Measurements from ENCODE around the gene GAS5. TPM values are rescaled to one million over a fixed set of nuclear protein-coding genes. Genes with fewer than 3 reads are reported as not detected.
A peak's percentile ranks its signal among the peaks of the same experiment; 100 is the strongest.

Gene GAS5
- total and polyA plus RNA-seq, 9 of the 15 experiments (the other 6 are each of a cell fraction or from before 2014, with no cell fraction given), result 565 to 1,860 (median 1,006) TPM

DNA sequence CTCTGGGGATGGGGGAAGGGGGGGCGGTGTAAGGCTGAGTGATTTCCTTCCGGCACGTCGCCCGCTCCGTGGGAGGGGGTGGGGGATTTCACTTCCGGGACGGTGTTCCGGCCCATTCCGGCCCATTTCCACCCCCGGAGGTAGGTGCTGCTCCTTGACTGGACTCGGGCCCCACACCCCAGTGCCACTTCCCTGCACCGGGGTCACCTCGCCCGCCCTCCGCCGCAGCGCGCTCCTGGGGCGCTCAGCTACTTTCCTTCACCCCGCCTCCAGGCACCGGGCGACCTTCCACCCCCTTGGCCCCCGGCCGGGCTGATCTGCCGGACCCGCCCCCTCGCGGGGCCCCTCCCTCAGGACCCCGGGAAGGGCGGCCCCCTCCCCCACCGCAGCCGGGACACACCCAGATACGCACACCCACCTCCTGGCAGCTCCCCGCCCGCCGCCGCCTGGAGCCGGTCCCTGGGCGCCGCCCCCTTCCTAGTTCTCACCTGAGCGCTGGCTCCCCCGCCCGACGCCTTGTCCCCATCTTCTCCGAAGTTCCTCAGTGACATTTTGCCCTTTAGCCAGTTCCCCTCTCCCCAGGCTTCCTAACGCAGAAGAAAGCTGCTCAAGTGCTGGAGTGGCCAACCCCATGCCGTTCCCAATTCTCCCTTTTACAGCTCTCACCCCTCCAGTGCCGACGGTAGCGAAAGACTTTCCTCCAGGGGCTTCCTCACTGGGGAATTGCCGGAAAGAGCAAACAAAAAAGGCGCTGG lies 654 bp upstream of the GAS5 start, which contains the start of gene ZBTB37 (continued):
- TF ChIP-seq, protein P1, sequence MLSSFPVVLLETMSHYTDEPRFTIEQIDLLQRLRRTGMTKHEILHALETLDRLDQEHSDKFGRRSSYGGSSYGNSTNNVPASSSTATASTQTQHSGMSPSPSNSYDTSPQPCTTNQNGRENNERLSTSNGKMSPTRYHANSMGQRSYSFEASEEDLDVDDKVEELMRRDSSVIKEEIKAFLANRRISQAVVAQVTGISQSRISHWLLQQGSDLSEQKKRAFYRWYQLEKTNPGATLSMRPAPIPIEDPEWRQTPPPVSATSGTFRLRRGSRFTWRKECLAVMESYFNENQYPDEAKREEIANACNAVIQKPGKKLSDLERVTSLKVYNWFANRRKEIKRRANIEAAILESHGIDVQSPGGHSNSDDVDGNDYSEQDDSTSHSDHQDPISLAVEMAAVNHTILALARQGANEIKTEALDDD (IDR thresholded peaks at IDR 0.05), result no peak; the same call in 1 of the 2 replicates
- TF ChIP-seq KDM4B (IDR thresholded peaks at IDR 0.05; ENCODE audit: borderline replicate concordance in 2 of 2, low read depth in 1 of 2), result peak in 1 of 2 experiments; percentile 98; a peak in 2 of 4 replicates
- TF ChIP-seq, protein P2, sequence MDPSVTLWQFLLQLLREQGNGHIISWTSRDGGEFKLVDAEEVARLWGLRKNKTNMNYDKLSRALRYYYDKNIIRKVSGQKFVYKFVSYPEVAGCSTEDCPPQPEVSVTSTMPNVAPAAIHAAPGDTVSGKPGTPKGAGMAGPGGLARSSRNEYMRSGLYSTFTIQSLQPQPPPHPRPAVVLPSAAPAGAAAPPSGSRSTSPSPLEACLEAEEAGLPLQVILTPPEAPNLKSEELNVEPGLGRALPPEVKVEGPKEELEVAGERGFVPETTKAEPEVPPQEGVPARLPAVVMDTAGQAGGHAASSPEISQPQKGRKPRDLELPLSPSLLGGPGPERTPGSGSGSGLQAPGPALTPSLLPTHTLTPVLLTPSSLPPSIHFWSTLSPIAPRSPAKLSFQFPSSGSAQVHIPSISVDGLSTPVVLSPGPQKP (CRISPR knock-in tag; IDR thresholded peaks at IDR 0.05), result no peak
- peak in 1 of 2 experiments; percentile 48; a peak in 2 of 4 replicates for TF ChIP-seq TRIM24 (IDR thresholded peaks at IDR 0.05)
- no peak for TF ChIP-seq SIN3B (IDR thresholded peaks at IDR 0.05; ENCODE audit: low read depth)
- TF ChIP-seq PRPF4 (IDR thresholded peaks at IDR 0.05; ENCODE audit: insufficient read depth, low read depth, low read length, poor library complexity, severe bottlenecking), result no peak
- TF ChIP-seq SETDB1 (IDR thresholded peaks at IDR 0.05; ENCODE audit: low read length), result no peak
- TF ChIP-seq, protein P3, sequence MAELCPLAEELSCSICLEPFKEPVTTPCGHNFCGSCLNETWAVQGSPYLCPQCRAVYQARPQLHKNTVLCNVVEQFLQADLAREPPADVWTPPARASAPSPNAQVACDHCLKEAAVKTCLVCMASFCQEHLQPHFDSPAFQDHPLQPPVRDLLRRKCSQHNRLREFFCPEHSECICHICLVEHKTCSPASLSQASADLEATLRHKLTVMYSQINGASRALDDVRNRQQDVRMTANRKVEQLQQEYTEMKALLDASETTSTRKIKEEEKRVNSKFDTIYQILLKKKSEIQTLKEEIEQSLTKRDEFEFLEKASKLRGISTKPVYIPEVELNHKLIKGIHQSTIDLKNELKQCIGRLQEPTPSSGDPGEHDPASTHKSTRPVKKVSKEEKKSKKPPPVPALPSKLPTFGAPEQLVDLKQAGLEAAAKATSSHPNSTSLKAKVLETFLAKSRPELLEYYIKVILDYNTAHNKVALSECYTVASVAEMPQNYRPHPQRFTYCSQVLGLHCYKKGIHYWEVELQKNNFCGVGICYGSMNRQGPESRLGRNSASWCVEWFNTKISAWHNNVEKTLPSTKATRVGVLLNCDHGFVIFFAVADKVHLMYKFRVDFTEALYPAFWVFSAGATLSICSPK (IDR thresholded peaks at IDR 0.05; ENCODE audit: borderline replicate concordance), result no peak
- TF ChIP-seq, protein P4, sequence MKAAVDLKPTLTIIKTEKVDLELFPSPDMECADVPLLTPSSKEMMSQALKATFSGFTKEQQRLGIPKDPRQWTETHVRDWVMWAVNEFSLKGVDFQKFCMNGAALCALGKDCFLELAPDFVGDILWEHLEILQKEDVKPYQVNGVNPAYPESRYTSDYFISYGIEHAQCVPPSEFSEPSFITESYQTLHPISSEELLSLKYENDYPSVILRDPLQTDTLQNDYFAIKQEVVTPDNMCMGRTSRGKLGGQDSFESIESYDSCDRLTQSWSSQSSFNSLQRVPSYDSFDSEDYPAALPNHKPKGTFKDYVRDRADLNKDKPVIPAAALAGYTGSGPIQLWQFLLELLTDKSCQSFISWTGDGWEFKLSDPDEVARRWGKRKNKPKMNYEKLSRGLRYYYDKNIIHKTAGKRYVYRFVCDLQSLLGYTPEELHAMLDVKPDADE (conservative IDR thresholded peaks at IDR 0.05; ENCODE audit: control insufficient read depth, low read depth, low read length), result no peak; the same call in 1 of the 2 replicates
- TF ChIP-seq CCNT2 (IDR thresholded peaks at IDR 0.05; ENCODE audit: borderline replicate concordance, extremely low read depth, insufficient read length, low read depth, low read length), result peak; percentile 97
- TF ChIP-seq, protein P5, sequence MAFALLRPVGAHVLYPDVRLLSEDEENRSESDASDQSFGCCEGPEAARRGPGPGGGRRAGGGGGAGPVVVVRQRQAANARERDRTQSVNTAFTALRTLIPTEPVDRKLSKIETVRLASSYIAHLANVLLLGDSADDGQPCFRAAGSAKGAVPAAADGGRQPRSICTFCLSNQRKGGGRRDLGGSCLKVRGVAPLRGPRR (CRISPR knock-in tag; IDR thresholded peaks at IDR 0.05), result no peak
- no peak for TF ChIP-seq SMAD3 (CRISPR knock-in tag; conservative IDR thresholded peaks at IDR 0.05)
- TF ChIP-seq MAZ (CRISPR knock-in tag; conservative IDR thresholded peaks at IDR 0.05 in 1 of 2, IDR thresholded peaks at IDR 0.05 in 1 of 2), result peak; percentile 99
- peak; percentile 19 for TF ChIP-seq HNRNPLL (IDR thresholded peaks at IDR 0.05; ENCODE audit: low read depth, low read length, poor library complexity, severe bottlenecking)
- peak; percentile 75; the same call in 1 of the 2 replicates for TF ChIP-seq TCF7 (IDR thresholded peaks at IDR 0.05; ENCODE audit: borderline replicate concordance)
- TF ChIP-seq SNRNP70 (optimal IDR thresholded peaks at IDR 0.05; ENCODE audit: low read depth, low read length), result no peak
- TF ChIP-seq, protein P6, sequence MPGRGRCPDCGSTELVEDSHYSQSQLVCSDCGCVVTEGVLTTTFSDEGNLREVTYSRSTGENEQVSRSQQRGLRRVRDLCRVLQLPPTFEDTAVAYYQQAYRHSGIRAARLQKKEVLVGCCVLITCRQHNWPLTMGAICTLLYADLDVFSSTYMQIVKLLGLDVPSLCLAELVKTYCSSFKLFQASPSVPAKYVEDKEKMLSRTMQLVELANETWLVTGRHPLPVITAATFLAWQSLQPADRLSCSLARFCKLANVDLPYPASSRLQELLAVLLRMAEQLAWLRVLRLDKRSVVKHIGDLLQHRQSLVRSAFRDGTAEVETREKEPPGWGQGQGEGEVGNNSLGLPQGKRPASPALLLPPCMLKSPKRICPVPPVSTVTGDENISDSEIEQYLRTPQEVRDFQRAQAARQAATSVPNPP (IDR thresholded peaks at IDR 0.05; ENCODE audit: borderline replicate concordance, insufficient read depth, insufficient read length), result no peak
- TF ChIP-seq FOXJ3 (CRISPR knock-in tag; IDR thresholded peaks at IDR 0.05), result no peak
- no peak for TF ChIP-seq CBX1 (IDR thresholded peaks at IDR 0.05; ENCODE audit: low read depth)
- peak; percentile 41 for TF ChIP-seq C11orf30 (IDR thresholded peaks at IDR 0.05; ENCODE audit: low read depth)
